ENCODE measurements around the gene SELPLG. TPM values are rescaled to one million over a fixed set of nuclear protein-coding genes. Genes with fewer than 3 reads are reported as not detected.

Gene SELPLG
- total and polyA plus RNA-seq, 4 donors, result 2.1 to 9.6 (median 4.8) TPM

DNA sequence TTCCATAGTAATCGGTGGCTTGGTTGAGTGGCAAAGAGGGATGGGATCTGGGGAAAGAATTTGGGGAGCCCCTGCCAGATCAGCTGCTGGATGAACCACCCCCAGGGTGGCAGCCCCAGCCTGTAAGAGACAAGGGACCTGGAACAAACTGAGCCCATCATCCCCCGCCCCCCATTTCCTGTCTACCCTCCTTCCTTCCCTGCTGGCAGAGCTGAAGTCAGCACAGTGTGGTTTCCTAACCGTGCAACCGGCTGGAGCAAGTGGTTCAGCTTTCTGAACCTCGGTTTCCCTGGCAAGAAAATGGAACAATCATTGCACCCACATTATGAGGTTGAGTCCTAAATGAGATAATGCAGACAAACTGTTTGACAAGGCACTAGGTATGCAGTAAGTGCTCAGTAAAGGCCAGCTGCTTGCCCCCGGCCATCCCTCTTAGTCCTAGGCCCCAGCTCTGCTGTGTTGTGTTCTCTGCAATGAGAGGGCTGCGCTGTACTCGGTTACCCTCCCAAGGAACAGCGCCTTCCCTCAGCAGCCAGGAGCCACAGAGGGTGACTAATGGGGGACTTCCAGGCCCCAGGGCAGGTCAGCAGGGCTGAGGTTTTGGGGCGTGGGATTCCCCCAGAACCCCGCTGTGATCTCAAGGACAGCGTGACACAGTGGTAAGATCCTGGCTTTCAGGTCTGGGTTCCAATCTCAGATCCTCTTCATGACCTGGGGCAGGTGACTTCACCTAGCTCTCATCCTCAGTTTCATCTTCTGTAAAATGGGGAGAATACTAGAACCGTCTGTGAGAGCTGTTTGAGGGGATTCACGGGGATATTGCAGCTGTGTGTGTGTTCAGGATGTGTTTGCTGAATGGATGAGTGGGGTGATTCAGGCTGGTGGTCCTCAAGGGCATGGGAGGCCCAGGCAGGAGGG, 16.5 kb downstream of the SELPLG start:
- no peak for TF ChIP-seq HNF4A (conservative IDR thresholded peaks at IDR 0.05)

DNA sequence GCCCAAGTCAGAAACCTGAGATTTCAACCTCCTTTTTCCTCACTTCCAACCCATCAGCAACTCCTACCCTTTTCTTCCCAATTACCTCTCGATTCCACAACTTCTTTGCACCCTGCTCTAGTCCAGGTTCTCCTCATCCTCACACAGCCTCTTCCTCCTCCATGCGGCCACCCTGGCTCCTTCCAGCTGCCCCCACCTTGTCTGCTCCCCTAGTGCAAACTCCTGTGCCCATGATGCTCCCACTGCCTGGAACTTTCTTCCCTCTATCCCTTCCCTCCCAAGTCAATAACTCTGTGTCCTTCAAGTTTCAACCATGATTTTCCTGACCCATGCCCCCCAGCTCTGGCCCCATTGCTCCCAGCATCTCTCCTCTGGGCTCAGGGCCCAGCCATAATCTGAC, 17.3 kb downstream of the SELPLG start:
- no peak overlapping the region for H3K9ac ChIP-seq (ENCODE audit: low read depth in 1 of 2, low read length in 2 of 2)
- H3K27me3 ChIP-seq (ENCODE audit: control insufficient read depth in 4 of 4, insufficient read depth in 4 of 4, low read length in 3 of 4), result no peaks in the 10 kb centered on the region
- DNase-seq (ENCODE audit: low spot score), result no peak
- no peak overlapping the region for H3K27ac ChIP-seq (ENCODE audit: low read depth in 1 of 2, low read length in 2 of 2)
- no peaks in the 10 kb centered on the region for H3K36me3 ChIP-seq (ENCODE audit: control insufficient read depth in 4 of 4, insufficient read depth in 3 of 4, low read depth in 1 of 4, low read length in 3 of 4)
- TF ChIP-seq RAD21 (IDR thresholded peaks at IDR 0.05) (no peak), FOXA1 (IDR thresholded peaks at IDR 0.05) (no peak), SP1 (IDR thresholded peaks at IDR 0.05) (no peak), HNF4A (conservative IDR thresholded peaks at IDR 0.05) (no peak), GABPA (IDR thresholded peaks at IDR 0.05 in 1 of 2, conservative IDR thresholded peaks at IDR 0.05 in 1 of 2) (no peak), TAF1 (conservative IDR thresholded peaks at IDR 0.05) (no peak), FOXA2 (IDR thresholded peaks at IDR 0.05) (no peak), CTCF (IDR thresholded peaks at IDR 0.05; ENCODE audit: low read depth, low read length, missing input control) (no peak), HNF4G (IDR thresholded peaks at IDR 0.05) (no peak), JUND (IDR thresholded peaks at IDR 0.05) (no peak), YY1 (IDR thresholded peaks at IDR 0.05) (no peak), NR2F2 (IDR thresholded peaks at IDR 0.05) (no peak), EGR1 (IDR thresholded peaks at IDR 0.05; ENCODE audit: low read depth in 2 of 2) (no peak)
- TF ChIP-seq, protein P1, sequence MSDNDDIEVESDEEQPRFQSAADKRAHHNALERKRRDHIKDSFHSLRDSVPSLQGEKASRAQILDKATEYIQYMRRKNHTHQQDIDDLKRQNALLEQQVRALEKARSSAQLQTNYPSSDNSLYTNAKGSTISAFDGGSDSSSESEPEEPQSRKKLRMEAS (IDR thresholded peaks at IDR 0.05), result no peak
- TF ChIP-seq, protein P2, sequence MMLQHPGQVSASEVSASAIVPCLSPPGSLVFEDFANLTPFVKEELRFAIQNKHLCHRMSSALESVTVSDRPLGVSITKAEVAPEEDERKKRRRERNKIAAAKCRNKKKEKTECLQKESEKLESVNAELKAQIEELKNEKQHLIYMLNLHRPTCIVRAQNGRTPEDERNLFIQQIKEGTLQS (IDR thresholded peaks at IDR 0.05), result no peak
- TF ChIP-seq, protein P3, sequence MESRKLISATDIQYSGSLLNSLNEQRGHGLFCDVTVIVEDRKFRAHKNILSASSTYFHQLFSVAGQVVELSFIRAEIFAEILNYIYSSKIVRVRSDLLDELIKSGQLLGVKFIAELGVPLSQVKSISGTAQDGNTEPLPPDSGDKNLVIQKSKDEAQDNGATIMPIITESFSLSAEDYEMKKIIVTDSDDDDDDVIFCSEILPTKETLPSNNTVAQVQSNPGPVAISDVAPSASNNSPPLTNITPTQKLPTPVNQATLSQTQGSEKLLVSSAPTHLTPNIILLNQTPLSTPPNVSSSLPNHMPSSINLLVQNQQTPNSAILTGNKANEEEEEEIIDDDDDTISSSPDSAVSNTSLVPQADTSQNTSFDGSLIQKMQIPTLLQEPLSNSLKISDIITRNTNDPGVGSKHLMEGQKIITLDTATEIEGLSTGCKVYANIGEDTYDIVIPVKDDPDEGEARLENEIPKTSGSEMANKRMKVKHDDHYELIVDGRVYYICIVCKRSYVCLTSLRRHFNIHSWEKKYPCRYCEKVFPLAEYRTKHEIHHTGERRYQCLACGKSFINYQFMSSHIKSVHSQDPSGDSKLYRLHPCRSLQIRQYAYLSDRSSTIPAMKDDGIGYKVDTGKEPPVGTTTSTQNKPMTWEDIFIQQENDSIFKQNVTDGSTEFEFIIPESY (IDR thresholded peaks at IDR 0.05), result no peak
- TF ChIP-seq, protein P4, sequence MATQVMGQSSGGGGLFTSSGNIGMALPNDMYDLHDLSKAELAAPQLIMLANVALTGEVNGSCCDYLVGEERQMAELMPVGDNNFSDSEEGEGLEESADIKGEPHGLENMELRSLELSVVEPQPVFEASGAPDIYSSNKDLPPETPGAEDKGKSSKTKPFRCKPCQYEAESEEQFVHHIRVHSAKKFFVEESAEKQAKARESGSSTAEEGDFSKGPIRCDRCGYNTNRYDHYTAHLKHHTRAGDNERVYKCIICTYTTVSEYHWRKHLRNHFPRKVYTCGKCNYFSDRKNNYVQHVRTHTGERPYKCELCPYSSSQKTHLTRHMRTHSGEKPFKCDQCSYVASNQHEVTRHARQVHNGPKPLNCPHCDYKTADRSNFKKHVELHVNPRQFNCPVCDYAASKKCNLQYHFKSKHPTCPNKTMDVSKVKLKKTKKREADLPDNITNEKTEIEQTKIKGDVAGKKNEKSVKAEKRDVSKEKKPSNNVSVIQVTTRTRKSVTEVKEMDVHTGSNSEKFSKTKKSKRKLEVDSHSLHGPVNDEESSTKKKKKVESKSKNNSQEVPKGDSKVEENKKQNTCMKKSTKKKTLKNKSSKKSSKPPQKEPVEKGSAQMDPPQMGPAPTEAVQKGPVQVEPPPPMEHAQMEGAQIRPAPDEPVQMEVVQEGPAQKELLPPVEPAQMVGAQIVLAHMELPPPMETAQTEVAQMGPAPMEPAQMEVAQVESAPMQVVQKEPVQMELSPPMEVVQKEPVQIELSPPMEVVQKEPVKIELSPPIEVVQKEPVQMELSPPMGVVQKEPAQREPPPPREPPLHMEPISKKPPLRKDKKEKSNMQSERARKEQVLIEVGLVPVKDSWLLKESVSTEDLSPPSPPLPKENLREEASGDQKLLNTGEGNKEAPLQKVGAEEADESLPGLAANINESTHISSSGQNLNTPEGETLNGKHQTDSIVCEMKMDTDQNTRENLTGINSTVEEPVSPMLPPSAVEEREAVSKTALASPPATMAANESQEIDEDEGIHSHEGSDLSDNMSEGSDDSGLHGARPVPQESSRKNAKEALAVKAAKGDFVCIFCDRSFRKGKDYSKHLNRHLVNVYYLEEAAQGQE (IDR thresholded peaks at IDR 0.05), result no peak
- no peaks in the 10 kb centered on the region for H3K9me3 ChIP-seq (ENCODE audit: control insufficient read depth in 4 of 4, low read length in 3 of 4)
- peaks cover 0 to 3% (median 0%) of the 10 kb centered on the region in 4 donors for H3K4me1 ChIP-seq (ENCODE audit: control insufficient read depth in 4 of 4, insufficient read depth in 4 of 4, low read length in 3 of 4)
- no peak overlapping the region for H3K4me3 ChIP-seq (ENCODE audit: low read depth in 1 of 3, low read length in 3 of 3)
- WGBS, result 93% methylated on average over 2 of the region's 2 CpGs

More for the DNA sequence above, 16.5 kb downstream of the SELPLG start:
- H3K27me3 ChIP-seq (ENCODE audit: control insufficient read depth in 4 of 4, insufficient read depth in 4 of 4, low read length in 3 of 4), result no peaks in the 10 kb centered on the region
- no peaks in the 10 kb centered on the region for H3K36me3 ChIP-seq (ENCODE audit: control insufficient read depth in 4 of 4, insufficient read depth in 3 of 4, low read depth in 1 of 4, low read length in 3 of 4)
- no peak overlapping the region for H3K9ac ChIP-seq (ENCODE audit: low read depth in 1 of 2, low read length in 2 of 2)
- no peak overlapping the region for H3K27ac ChIP-seq (ENCODE audit: low read depth in 1 of 2, low read length in 2 of 2)
- H3K4me3 ChIP-seq (ENCODE audit: low read depth in 1 of 3, low read length in 3 of 3), result no peak overlapping the region
- WGBS, result 77% methylated on average over 14 of the region's 14 CpGs
- no peak for DNase-seq (ENCODE audit: low spot score)
- no peaks in the 10 kb centered on the region for H3K9me3 ChIP-seq (ENCODE audit: control insufficient read depth in 4 of 4, low read length in 3 of 4)
- peaks cover 0 to 3% (median 0%) of the 10 kb centered on the region in 4 donors for H3K4me1 ChIP-seq (ENCODE audit: control insufficient read depth in 4 of 4, insufficient read depth in 4 of 4, low read length in 3 of 4)

Data from liver (tissue), 9 donors.